ENCODE measurements around the gene FHOD3.

The FHOD3 gene

GRCh38 chr18:36412778-36413177, 115.3 kb downstream of the FHOD3 start:
- Mint-ChIP-seq H3K4me3 (no peak overlapping the region), H3K4me1 (no peaks in the 10 kb centered on the region), H3K27me3 (no peaks in the 10 kb centered on the region), H3K27ac (no peak overlapping the region), H3K9me3 (no peaks in the 10 kb centered on the region)
- DNase-seq (no peak), ATAC-seq (no peak)

DNA sequence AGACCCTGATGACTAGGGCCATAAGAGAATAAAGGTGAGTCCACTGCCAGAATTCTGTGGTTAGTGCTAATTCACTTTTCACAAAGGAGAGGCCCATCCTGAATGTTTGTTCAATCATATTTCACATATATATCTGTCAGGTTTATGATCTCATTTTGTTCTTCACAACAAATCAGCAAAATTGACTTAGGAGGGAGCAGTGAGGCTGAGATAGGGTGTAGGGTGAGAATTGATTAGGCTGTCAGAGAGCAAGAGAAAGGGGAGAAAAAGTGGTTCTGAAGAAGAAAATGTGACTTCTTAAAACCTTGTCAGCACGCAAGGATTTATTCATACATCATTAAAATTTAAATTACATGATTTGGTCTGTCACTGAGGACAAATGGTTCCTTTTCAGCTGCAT, 117.7 kb downstream of the FHOD3 start:
- Mint-ChIP-seq H3K27ac (no peak overlapping the region), H3K9me3 (no peaks in the 10 kb centered on the region), H3K4me1 (no peaks in the 10 kb centered on the region), H3K4me3 (no peak overlapping the region), H3K27me3 (peaks cover 8% of the 10 kb centered on the region)
- no peak for DNase-seq
- no peak for ATAC-seq

DNA sequence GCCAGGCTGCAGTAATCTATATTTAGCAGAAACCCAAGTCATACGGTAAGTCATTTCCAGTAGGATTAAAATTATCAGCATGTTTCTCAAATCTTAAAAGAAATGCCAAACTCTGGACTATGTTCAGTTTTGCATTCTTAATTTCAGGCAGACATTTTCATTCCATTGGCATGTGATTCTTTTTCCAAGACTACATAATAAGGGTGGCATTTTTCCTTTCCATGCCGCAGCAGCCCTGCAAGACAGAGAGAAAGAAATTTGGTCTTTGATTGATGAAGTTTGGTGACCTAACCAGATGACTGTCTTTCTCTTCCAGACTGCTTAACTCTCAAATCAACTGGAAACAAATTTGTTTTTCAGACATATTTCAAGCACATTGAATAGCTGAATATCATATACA, 118.1 kb downstream of the FHOD3 start:
- no peaks in the 10 kb centered on the region for H3K9me3 Mint-ChIP-seq
- H3K27me3 Mint-ChIP-seq = peaks cover 8% of the 10 kb centered on the region
- ATAC-seq = no peak
- no peak overlapping the region for H3K27ac Mint-ChIP-seq
- no peak for DNase-seq
- H3K4me3 Mint-ChIP-seq = no peak overlapping the region
- no peaks in the 10 kb centered on the region for H3K4me1 Mint-ChIP-seq

DNA sequence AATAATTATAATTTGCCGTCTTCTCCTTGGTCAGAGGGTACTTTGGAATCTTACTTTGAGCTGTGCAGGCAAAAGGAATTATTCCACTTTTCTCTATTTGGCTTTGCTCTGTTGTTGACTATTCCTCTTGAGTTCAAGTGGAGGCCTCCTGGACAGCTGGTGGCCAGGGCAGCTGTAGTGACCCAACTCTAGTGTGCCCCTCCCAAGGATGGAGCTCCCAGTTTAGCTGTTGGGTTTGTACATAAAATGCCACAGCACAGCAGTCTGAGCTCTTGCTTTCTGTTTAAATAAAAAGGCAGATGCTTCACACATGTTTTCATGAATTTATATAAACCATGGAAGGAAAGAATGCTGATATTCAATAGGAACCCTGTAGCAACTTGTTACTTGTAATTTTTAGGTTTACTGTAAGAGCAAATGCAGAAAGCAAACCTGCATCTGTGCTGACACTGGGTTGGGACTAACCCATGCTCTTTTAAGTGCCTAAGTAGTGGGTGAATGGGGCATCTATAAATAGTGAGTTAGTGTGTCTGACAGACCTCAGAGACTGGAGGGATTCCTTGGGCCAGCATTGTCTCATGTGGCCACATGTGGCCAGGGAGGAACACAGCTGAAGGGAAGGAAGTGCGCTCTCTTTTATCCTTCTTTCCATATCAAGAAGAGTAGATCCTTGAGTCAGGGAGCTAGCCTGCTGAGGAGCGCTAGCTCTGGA, 121.8 kb downstream of the FHOD3 start:
- Mint-ChIP-seq H3K4me1 (no peaks in the 10 kb centered on the region), H3K9me3 (no peaks in the 10 kb centered on the region), H3K27me3 (peaks cover 17% of the 10 kb centered on the region), H3K27ac (no peak overlapping the region), H3K4me3 (no peak overlapping the region)
- ATAC-seq (no peak), DNase-seq (no peak)

DNA sequence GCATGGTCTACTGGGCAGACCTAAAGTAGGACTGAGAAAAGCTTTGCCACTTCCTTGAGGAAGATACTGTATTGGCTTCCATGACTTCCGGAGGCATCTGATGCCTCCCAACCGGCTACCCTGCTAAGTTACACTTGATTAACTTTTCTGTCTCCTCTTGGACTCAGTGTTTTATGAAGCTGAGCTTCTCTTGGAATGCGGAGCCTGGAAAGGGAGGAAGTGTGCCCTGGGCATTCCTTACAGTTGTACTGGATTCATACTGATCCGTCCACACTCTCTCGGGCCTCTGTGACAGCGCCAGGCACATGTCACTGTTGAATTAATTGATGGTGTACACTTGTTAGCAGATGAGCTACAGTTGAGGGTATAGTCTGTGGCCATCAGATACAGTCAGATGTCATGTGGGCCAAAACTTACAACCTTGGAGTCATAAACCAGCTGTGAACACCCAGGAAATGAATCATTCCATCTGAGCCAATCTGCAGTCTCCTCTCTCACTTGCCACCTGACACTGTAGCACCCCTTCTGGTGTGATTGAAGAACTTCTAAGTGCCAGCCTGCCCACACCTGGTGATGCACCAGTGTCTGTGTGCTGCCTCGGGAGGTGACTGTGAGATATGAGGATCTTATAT, 122.5 kb downstream of the FHOD3 start:
- H3K9me3 Mint-ChIP-seq = no peaks in the 10 kb centered on the region
- ATAC-seq (peak; percentile 84), DNase-seq (peak in 1 of 2 donors; percentile 17)
- no peak overlapping the region for H3K4me3 Mint-ChIP-seq
- no peak overlapping the region for H3K27ac Mint-ChIP-seq
- H3K27me3 Mint-ChIP-seq = peaks cover 17% of the 10 kb centered on the region
- no peaks in the 10 kb centered on the region for H3K4me1 Mint-ChIP-seq

DNA sequence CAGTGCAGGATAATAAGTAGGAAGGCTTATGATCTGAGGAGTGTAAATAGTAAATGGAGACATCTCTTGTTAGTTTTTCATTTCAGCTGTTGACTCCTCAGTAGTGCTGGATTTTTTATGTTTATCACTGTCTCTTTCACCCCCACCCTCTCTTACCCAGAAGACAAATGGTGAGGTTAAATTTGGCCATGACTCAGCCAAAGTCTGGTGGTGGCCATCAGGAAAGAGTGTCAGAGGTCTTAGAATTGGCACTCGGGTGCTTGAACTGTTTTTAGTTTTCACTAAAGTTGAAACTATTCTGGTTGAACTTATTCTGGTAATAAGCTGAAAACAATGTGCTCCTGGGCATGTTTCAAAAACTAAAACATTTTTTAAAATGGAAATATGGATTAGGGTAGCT, 123.3 kb downstream of the FHOD3 start:
- ATAC-seq (no peak), DNase-seq (no peak)
- H3K9me3 Mint-ChIP-seq = no peaks in the 10 kb centered on the region
- peaks cover 17% of the 10 kb centered on the region for H3K27me3 Mint-ChIP-seq
- no peak overlapping the region for H3K4me3 Mint-ChIP-seq
- H3K27ac Mint-ChIP-seq = no peak overlapping the region
- no peaks in the 10 kb centered on the region for H3K4me1 Mint-ChIP-seq

DNA sequence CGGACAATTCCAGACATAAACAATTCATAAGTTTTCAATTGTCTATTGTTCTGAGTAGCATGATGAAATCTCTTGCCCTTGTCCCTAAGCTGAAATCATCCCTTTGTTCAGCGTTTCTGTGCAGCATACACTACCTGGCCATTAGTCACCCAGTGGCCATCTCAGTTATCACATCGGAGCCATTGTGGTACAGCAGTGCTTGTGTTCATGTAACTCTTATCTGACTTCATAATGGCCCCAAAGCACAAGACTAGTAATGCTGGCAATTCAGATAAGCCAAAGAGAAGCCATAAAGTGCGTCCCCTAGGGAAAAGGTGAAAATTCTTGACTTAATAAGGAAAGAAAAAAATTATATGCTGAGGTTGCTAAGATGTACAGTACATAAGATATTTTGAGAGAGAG, 127.2 kb downstream of the FHOD3 start:
- DNase-seq = no peak
- no peak overlapping the region for H3K27ac Mint-ChIP-seq
- H3K4me3 Mint-ChIP-seq = no peak overlapping the region
- no peaks in the 10 kb centered on the region for H3K4me1 Mint-ChIP-seq
- peaks cover 9% of the 10 kb centered on the region for H3K27me3 Mint-ChIP-seq
- no peaks in the 10 kb centered on the region for H3K9me3 Mint-ChIP-seq
- no peak for ATAC-seq

- peaks cover 9% of the 10 kb centered on the region for H3K27me3 Mint-ChIP-seq
- H3K4me1 Mint-ChIP-seq = no peaks in the 10 kb centered on the region
- DNase-seq (no peak), ATAC-seq (no peak)
- H3K9me3 Mint-ChIP-seq = no peaks in the 10 kb centered on the region
- H3K27ac Mint-ChIP-seq = no peak overlapping the region
- no peak overlapping the region for H3K4me3 Mint-ChIP-seq
These were observed 129.9 kb downstream of the FHOD3 start for GRCh38 chr18:36427369-36427768.

- Mint-ChIP-seq H3K27ac (peak overlapping the region in 1 of 2 donors; percentile 75), H3K4me1 (no peaks in the 10 kb centered on the region), H3K27me3 (peaks cover 7% of the 10 kb centered on the region), H3K9me3 (no peaks in the 10 kb centered on the region), H3K4me3 (no peak overlapping the region)
- DNase-seq = no peak
- ATAC-seq = no peak
These were observed 130.3 kb downstream of the FHOD3 start for GRCh38 chr18:36427831-36428230.

GRCh38 chr18:36428431-36429029, 131.0 kb downstream of the FHOD3 start:
- DNase-seq (no peak), ATAC-seq (no peak)
- peaks cover under 1% of the 10 kb centered on the region for H3K27me3 Mint-ChIP-seq
- no peaks in the 10 kb centered on the region for H3K9me3 Mint-ChIP-seq
- H3K4me1 Mint-ChIP-seq = no peaks in the 10 kb centered on the region
- no peak overlapping the region for H3K27ac Mint-ChIP-seq
- H3K4me3 Mint-ChIP-seq = no peak overlapping the region

- H3K9me3 Mint-ChIP-seq = no peaks in the 10 kb centered on the region
- H3K27me3 Mint-ChIP-seq = no peaks in the 10 kb centered on the region
- no peaks in the 10 kb centered on the region for H3K4me1 Mint-ChIP-seq
- ATAC-seq (no peak), DNase-seq (no peak)
- no peak overlapping the region for H3K27ac Mint-ChIP-seq
- H3K4me3 Mint-ChIP-seq = no peak overlapping the region
These were observed 135.5 kb downstream of the FHOD3 start for GRCh38 chr18:36432880-36433555.

- ATAC-seq (no peak), DNase-seq (no peak)
- Mint-ChIP-seq H3K4me1 (no peaks in the 10 kb centered on the region), H3K4me3 (no peak overlapping the region), H3K27ac (no peak overlapping the region), H3K27me3 (peaks cover 17% of the 10 kb centered on the region), H3K9me3 (no peaks in the 10 kb centered on the region)
These were observed 138.9 kb downstream of the FHOD3 start for GRCh38 chr18:36436387-36436786.

- no peak overlapping the region for H3K4me3 Mint-ChIP-seq
- DNase-seq = no peak
These were observed 143.1 kb downstream of the FHOD3 start for GRCh38 chr18:36440614-36441013.

DNA sequence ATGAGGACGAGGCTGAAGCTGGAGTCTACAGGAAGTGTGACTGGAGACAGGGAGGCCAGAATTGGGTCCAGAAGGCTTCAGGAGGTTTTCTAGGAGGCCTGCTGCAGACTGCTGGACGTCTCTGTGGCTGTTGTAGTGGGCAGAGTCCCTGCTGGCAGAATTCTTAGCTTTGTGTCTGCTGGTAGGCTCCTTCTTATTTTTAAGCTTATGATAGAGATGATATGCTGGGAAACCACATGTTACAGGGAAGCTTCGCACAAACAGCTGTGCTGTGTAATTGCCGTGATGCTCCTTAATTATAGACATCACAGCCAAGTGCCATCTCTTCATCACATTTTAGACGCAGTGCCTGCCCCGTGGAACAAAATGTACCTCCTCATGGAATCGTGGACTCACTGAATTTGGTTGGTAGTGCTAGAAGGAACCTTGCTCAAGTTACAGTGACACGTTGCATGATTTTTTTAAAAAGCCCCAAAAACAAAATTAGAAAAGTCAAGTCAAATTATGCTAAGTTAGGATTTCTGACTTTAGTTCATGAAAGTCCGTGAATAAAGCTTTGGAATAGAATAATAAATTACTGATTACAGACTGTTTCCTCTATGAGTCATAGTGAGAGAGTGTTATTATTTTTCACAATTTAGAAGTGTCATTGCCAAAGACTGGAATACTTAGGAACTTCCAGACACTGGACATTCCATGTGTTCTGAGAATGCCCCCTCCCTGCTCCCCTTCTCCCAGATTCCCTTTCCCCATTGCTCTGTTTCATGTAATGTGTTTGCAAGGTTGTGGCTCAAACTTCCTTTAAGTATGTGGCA, 144.1 kb downstream of the FHOD3 start:
- Mint-ChIP-seq H3K4me3 (no peak overlapping the region), H3K27me3 (peaks cover 40% of the 10 kb centered on the region)

More at GRCh38 chr18:36440614-36441013, 143.1 kb downstream of the FHOD3 start:
- ATAC-seq = no peak
- Mint-ChIP-seq H3K4me1 (no peaks in the 10 kb centered on the region), H3K9me3 (no peaks in the 10 kb centered on the region), H3K27ac (no peak overlapping the region), H3K27me3 (peaks cover 40% of the 10 kb centered on the region)

GRCh38 chr18:36442717-36443116, 145.2 kb downstream of the FHOD3 start:
- H3K27me3 Mint-ChIP-seq = peaks cover 40% of the 10 kb centered on the region
- ATAC-seq (no peak), DNase-seq (no peak)
- H3K9me3 Mint-ChIP-seq = no peaks in the 10 kb centered on the region
- H3K27ac Mint-ChIP-seq = no peak overlapping the region
- H3K4me1 Mint-ChIP-seq = no peaks in the 10 kb centered on the region
- H3K4me3 Mint-ChIP-seq = no peak overlapping the region

More for the DNA sequence above, 144.1 kb downstream of the FHOD3 start:
- H3K9me3 Mint-ChIP-seq = no peaks in the 10 kb centered on the region
- ATAC-seq = no peak
- no peak overlapping the region for H3K27ac Mint-ChIP-seq
- no peaks in the 10 kb centered on the region for H3K4me1 Mint-ChIP-seq
- no peak for DNase-seq

All from stimulated activated naive CD8-positive, alpha-beta T cell treated with anti-CD3 and anti-CD28 coated beads, Interleukin-15, amount 100 ng/mL, for 72 hours (primary cell).